Neural progenitor cell (in vitro differentiated cells): ENCODE measurements around the gene SCAPER. TPM values are rescaled to one million over a fixed set of nuclear protein-coding genes. Genes with fewer than 3 reads are reported as not detected.

ENCODE experiments used
- DNase-seq: peaks from one replicate; pipeline ENCODE4 v3.0.0-alpha.2; 2016; ENCODE audit warnings: low spot score
- H2AFZ ChIP-seq: fragments of 200-600 bp; sonication (generic); replicated peaks from 2 replicates; pipeline ENCODE4 v1.6.1; 2016; ENCODE audit warnings: antibody characterized with exemption
- H3F3A ChIP-seq: fragments of 200-600 bp; sonication (generic); 2 replicates; pipeline ENCODE4 v1.6.1; 2016; ENCODE audit warnings: antibody characterized with exemption, low read depth
- H3K27ac ChIP-seq: fragments of 200-600 bp; sonication (generic); 2 replicates; pipeline ENCODE4 v1.5.1; 2016; ENCODE audit warnings: mild to moderate bottlenecking
- H3K27me3 ChIP-seq: fragments of 200-600 bp; sonication (generic); 2 replicates; pipeline ENCODE4 v1.6.1; 2016; ENCODE audit warnings: mild to moderate bottlenecking, moderate library complexity
- H3K36me3 ChIP-seq: fragments of 200-600 bp; sonication (generic); 2 replicates; pipeline ENCODE4 v1.5.1; 2016
- H3K4me1 ChIP-seq: fragments of 200-600 bp; sonication (generic); 2 replicates; pipeline ENCODE4 v1.6.1; 2016; ENCODE audit warnings: mixed run types
- H3K4me2 ChIP-seq: fragments of 200-600 bp; sonication (generic); 2 replicates; pipeline ENCODE4 v1.6.1; 2016
- H3K4me3 ChIP-seq: fragments of 200-600 bp; sonication (generic); 2 replicates; pipeline ENCODE4 v1.5.1; 2016
- H3K79me2 ChIP-seq: fragments of 200-600 bp; sonication (generic); 2 replicates; pipeline ENCODE4 v1.6.1; 2016; ENCODE audit warnings: low read depth
- H3K9ac ChIP-seq: fragments of 200-600 bp; sonication (generic); 2 replicates; pipeline ENCODE4 v1.6.1; 2016
- H3K9me3 ChIP-seq: fragments of 200-600 bp; sonication (generic); 2 replicates; pipeline ENCODE4 v1.5.1; 2016; ENCODE audit warnings: low read depth
- H4K20me1 ChIP-seq: fragments of 200-600 bp; sonication (generic); 2 replicates; pipeline ENCODE4 v1.6.1; 2016; ENCODE audit warnings: low read depth
- H3K27ac Mint-ChIP-seq: 3 replicates; pipeline ENCODE4 v1.8.0; 2021; ENCODE audit warnings: mixed read lengths
- H3K27me3 Mint-ChIP-seq: 2 replicates; pipeline ENCODE4 v1.8.0; 2022; ENCODE audit warnings: low read depth, mild to moderate bottlenecking, inconsistent platforms, moderate library complexity, mixed read lengths; ENCODE audit not compliant: insufficient read depth
- H3K36me3 Mint-ChIP-seq: 3 replicates; pipeline ENCODE4 v1.8.0; 2021; ENCODE audit warnings: mixed read lengths
- H3K4me1 Mint-ChIP-seq: 3 replicates; pipeline ENCODE4 v1.8.0; 2021; ENCODE audit warnings: mixed read lengths
- H3K4me3 Mint-ChIP-seq: 3 replicates; pipeline ENCODE4 v1.8.0; 2021; ENCODE audit warnings: mild to moderate bottlenecking, moderate library complexity, mixed read lengths
- H3K9me3 Mint-ChIP-seq: 3 replicates; pipeline ENCODE4 v1.8.0; 2020; ENCODE audit warnings: mixed read lengths
- CTCF ChIP-seq: fragments of 200-600 bp; sonication (generic); IDR thresholded peaks from 2 replicates; pipeline ENCODE4 v1.5.1; 2017; ENCODE audit warnings: antibody characterized with exemption, mild to moderate bottlenecking
- EZH2 ChIP-seq: fragments of 200-600 bp; sonication (generic); IDR thresholded peaks from 2 replicates; pipeline ENCODE4 v1.6.1; 2017; ENCODE audit warnings: antibody characterized with exemption, mild to moderate bottlenecking, moderate library complexity
- EZH2phosphoT487 ChIP-seq: fragments of 200-600 bp; sonication (generic); IDR thresholded peaks from 2 replicates; pipeline ENCODE4 v1.6.1; 2017; ENCODE audit warnings: antibody characterized with exemption
- total RNA-seq: library from RNA; depleted of rRNA; stranded (reverse); fragments of >200 nt; gene quantifications from 2 replicates; pipeline ENCODE4 v1.2.3, GENCODE V29; 2015; ENCODE audit warnings: low replicate concordance

The SCAPER gene
- total RNA-seq, 1 donor from 2014 or later, result 20.4 TPM

GRCh38 chr15:76584868-76585575 is 320.1 kb downstream of the SCAPER start:
- Mint-ChIP-seq H3K27me3 (no peaks in the 10 kb centered on the region), H3K9me3 (peaks cover 20% of the 10 kb centered on the region), H3K4me1 (no peaks in the 10 kb centered on the region), H3K27ac (no peak overlapping the region), H3K36me3 (peaks cover 4% of the 10 kb centered on the region), H3K4me3 (no peak overlapping the region)
- H4K20me1 ChIP-seq, result no peaks in the 10 kb centered on the region
- no peaks in the 10 kb centered on the region for H3K36me3 ChIP-seq
- no peak overlapping the region for H3K27ac ChIP-seq
- no peaks in the 10 kb centered on the region for H3F3A ChIP-seq
- no peak overlapping the region for H2AFZ ChIP-seq
- no peaks in the 10 kb centered on the region for H3K27me3 ChIP-seq
- no peaks in the 10 kb centered on the region for H3K4me1 ChIP-seq
- TF ChIP-seq EZH2phosphoT487 (no peak), CTCF (no peak), EZH2 (no peak)
- DNase-seq, result no peak
- peaks cover 12% of the 10 kb centered on the region for H3K9me3 ChIP-seq
- no peak overlapping the region for H3K9ac ChIP-seq
- no peak overlapping the region for H3K4me3 ChIP-seq
- no peak overlapping the region for H3K4me2 ChIP-seq
- no peaks in the 10 kb centered on the region for H3K79me2 ChIP-seq

- TF ChIP-seq EZH2, result no peak
- no peak for TF ChIP-seq CTCF
- no peak for TF ChIP-seq EZH2phosphoT487
- Histone ChIP-seq H3K36me3 (no peaks in the 10 kb centered on the region), H3K4me3 (no peak overlapping the region), H3K27me3 (no peaks in the 10 kb centered on the region), H3F3A (no peaks in the 10 kb centered on the region), H3K4me2 (no peak overlapping the region), H3K9ac (no peak overlapping the region), H3K9me3 (peaks cover 12% of the 10 kb centered on the region), H3K4me1 (no peaks in the 10 kb centered on the region), H3K79me2 (no peaks in the 10 kb centered on the region), H3K27ac (no peak overlapping the region), H4K20me1 (no peaks in the 10 kb centered on the region), H2AFZ (no peak overlapping the region)
- Mint-ChIP-seq H3K4me1 (no peaks in the 10 kb centered on the region), H3K9me3 (peaks cover 20% of the 10 kb centered on the region), H3K27me3 (no peaks in the 10 kb centered on the region), H3K4me3 (no peak overlapping the region), H3K27ac (no peak overlapping the region), H3K36me3 (peaks cover 4% of the 10 kb centered on the region)
- no peak for DNase-seq
Measured at GRCh38 chr15:76582550-76582949, 322.6 kb downstream of the SCAPER start.

GRCh38 chr15:76577879-76578512 is 327.1 kb downstream of the SCAPER start:
- no peaks in the 10 kb centered on the region for H3K27me3 Mint-ChIP-seq
- no peaks in the 10 kb centered on the region for H3K27me3 ChIP-seq

More at GRCh38 chr15:76577879-76578512, 327.1 kb downstream of the SCAPER start:
- Histone ChIP-seq H3K4me1 (no peaks in the 10 kb centered on the region), H3K4me3 (no peak overlapping the region), H3F3A (no peaks in the 10 kb centered on the region), H3K9ac (no peak overlapping the region), H3K36me3 (no peaks in the 10 kb centered on the region), H3K27ac (no peak overlapping the region), H4K20me1 (no peaks in the 10 kb centered on the region), H3K4me2 (no peak overlapping the region), H3K9me3 (peaks cover 12% of the 10 kb centered on the region), H3K79me2 (no peaks in the 10 kb centered on the region), H2AFZ (no peak overlapping the region)
- Mint-ChIP-seq H3K36me3 (peaks cover 4% of the 10 kb centered on the region), H3K27ac (no peak overlapping the region), H3K4me1 (no peaks in the 10 kb centered on the region), H3K4me3 (no peak overlapping the region), H3K9me3 (peaks cover 20% of the 10 kb centered on the region)
- DNase-seq, result no peak
- no peak for TF ChIP-seq CTCF
- no peak for TF ChIP-seq EZH2phosphoT487
- TF ChIP-seq EZH2, result no peak
